ENCODE measurements around the gene TBCCD1. TPM values are rescaled to one million over a fixed set of nuclear protein-coding genes. Genes with fewer than 3 reads are reported as not detected.
A peak's percentile ranks its signal among the peaks of the same experiment; 100 is the strongest.

The TBCCD1 gene
- polyA plus RNA-seq, 1 donor from 2014 or later, result 13.4 TPM

GRCh38 chr3:186530415-186530814 lies 36.7 kb downstream of the TBCCD1 start:
- TF ChIP-seq MXI1 (conservative IDR thresholded peaks at IDR 0.05; ENCODE audit: poor library complexity, severe bottlenecking) (no peak), CTCF (IDR thresholded peaks at IDR 0.05; ENCODE audit: poor library complexity, severe bottlenecking) (no peak), EZH2 (IDR thresholded peaks at IDR 0.05; ENCODE audit: borderline replicate concordance, insufficient read depth, low read length, poor library complexity, severe bottlenecking) (no peak), RAD21 (conservative IDR thresholded peaks at IDR 0.05) (no peak), EP300 (conservative IDR thresholded peaks at IDR 0.05; ENCODE audit: poor library complexity, severe bottlenecking) (no peak), POLR2AphosphoS5 (IDR thresholded peaks at IDR 0.05) (no peak), SMC3 (conservative IDR thresholded peaks at IDR 0.05; ENCODE audit: poor library complexity) (no peak), TAF1 (IDR thresholded peaks at IDR 0.05; ENCODE audit: low read depth) (no peak)
- TF ChIP-seq, protein P1, sequence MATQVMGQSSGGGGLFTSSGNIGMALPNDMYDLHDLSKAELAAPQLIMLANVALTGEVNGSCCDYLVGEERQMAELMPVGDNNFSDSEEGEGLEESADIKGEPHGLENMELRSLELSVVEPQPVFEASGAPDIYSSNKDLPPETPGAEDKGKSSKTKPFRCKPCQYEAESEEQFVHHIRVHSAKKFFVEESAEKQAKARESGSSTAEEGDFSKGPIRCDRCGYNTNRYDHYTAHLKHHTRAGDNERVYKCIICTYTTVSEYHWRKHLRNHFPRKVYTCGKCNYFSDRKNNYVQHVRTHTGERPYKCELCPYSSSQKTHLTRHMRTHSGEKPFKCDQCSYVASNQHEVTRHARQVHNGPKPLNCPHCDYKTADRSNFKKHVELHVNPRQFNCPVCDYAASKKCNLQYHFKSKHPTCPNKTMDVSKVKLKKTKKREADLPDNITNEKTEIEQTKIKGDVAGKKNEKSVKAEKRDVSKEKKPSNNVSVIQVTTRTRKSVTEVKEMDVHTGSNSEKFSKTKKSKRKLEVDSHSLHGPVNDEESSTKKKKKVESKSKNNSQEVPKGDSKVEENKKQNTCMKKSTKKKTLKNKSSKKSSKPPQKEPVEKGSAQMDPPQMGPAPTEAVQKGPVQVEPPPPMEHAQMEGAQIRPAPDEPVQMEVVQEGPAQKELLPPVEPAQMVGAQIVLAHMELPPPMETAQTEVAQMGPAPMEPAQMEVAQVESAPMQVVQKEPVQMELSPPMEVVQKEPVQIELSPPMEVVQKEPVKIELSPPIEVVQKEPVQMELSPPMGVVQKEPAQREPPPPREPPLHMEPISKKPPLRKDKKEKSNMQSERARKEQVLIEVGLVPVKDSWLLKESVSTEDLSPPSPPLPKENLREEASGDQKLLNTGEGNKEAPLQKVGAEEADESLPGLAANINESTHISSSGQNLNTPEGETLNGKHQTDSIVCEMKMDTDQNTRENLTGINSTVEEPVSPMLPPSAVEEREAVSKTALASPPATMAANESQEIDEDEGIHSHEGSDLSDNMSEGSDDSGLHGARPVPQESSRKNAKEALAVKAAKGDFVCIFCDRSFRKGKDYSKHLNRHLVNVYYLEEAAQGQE (IDR thresholded peaks at IDR 0.05; ENCODE audit: borderline replicate concordance), result no peak
- Histone ChIP-seq H3K4me3 (ENCODE audit: low read length) (no peak overlapping the region), H3K4me2 (ENCODE audit: low read length) (no peak overlapping the region), H3K79me2 (replicated peaks; ENCODE audit: insufficient read depth, low read length) (no peaks in the 10 kb centered on the region), H3K9me3 (ENCODE audit: low read length) (no peaks in the 10 kb centered on the region), H3K27me3 (ENCODE audit: insufficient read depth, low read depth, low read length) (no peaks in the 10 kb centered on the region), H4K20me1 (ENCODE audit: insufficient read depth) (no peaks in the 10 kb centered on the region), H3K9me2 (ENCODE audit: insufficient read depth, low read length) (no peaks in the 10 kb centered on the region), H3F3A (ENCODE audit: insufficient read depth, low read length, poor library complexity, severe bottlenecking) (no peaks in the 10 kb centered on the region), H3K9ac (ENCODE audit: low read length) (no peak overlapping the region), H3K36me3 (ENCODE audit: insufficient read depth, low read length) (no peaks in the 10 kb centered on the region), H2AFZ (ENCODE audit: low read depth, low read length) (no peak overlapping the region), H3K27ac (ENCODE audit: low read length) (no peak overlapping the region)

DNA sequence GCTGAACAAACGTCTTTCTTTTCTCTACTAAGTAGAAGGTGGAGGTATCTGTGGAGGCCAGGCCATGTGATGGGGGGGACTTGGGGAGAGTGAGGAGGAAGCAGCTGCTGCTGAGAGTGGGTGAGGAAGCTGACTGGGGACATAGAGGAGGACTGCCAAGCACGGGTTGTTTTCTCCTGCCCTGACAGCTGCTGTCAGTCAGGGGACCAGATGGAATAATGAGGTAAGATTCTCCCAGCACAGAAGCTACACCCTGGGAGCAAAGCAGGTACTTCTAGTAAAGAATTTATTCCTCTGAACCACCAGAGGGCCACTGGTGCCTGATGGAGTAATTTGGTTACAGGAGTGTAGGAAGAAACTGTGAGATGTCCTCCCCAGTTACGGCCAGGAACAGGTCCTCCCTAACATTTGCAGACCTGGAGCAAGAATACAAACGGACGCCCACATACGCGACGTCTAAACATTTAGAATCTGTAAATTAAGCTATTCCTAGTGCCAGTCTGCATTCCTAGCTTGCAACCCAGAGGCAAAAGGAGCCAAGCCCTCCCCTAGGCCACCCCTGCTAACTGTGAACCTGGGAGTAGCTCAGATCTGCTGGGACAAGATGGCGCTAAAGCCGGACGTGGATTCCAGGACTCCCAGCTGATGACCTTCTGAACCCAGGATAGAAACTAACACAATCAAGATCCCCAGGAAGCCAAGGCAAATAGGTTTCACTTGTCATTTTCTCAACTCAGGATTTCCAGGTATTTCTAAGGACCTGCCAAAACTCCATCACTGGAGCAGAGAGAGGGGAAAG lies 37.7 kb downstream of the TBCCD1 start:
- Histone ChIP-seq H2AFZ (ENCODE audit: low read depth, low read length) (no peak overlapping the region), H3K9ac (ENCODE audit: low read length) (no peak overlapping the region), H3K9me2 (ENCODE audit: insufficient read depth, low read length) (no peaks in the 10 kb centered on the region), H3K4me3 (ENCODE audit: low read length) (no peak overlapping the region), H3K79me2 (replicated peaks; ENCODE audit: insufficient read depth, low read length) (no peaks in the 10 kb centered on the region), H3K9me3 (ENCODE audit: low read length) (no peaks in the 10 kb centered on the region), H3K27me3 (ENCODE audit: insufficient read depth, low read depth, low read length) (no peaks in the 10 kb centered on the region), H3K27ac (ENCODE audit: low read length) (no peak overlapping the region), H3F3A (ENCODE audit: insufficient read depth, low read length, poor library complexity, severe bottlenecking) (no peaks in the 10 kb centered on the region), H4K20me1 (ENCODE audit: insufficient read depth) (no peaks in the 10 kb centered on the region), H3K4me2 (ENCODE audit: low read length) (no peak overlapping the region), H3K36me3 (ENCODE audit: insufficient read depth, low read length) (no peaks in the 10 kb centered on the region)
- TF ChIP-seq TAF1 (IDR thresholded peaks at IDR 0.05; ENCODE audit: low read depth), result no peak
- peak; percentile 10 for TF ChIP-seq RAD21 (conservative IDR thresholded peaks at IDR 0.05)
- no peak for TF ChIP-seq EZH2 (IDR thresholded peaks at IDR 0.05; ENCODE audit: borderline replicate concordance, insufficient read depth, low read length, poor library complexity, severe bottlenecking)
- no peak for TF ChIP-seq POLR2AphosphoS5 (IDR thresholded peaks at IDR 0.05)
- TF ChIP-seq SMC3 (conservative IDR thresholded peaks at IDR 0.05; ENCODE audit: poor library complexity), result no peak
- TF ChIP-seq CTCF (IDR thresholded peaks at IDR 0.05; ENCODE audit: poor library complexity, severe bottlenecking), result peak; percentile 35
- TF ChIP-seq EP300 (conservative IDR thresholded peaks at IDR 0.05; ENCODE audit: poor library complexity, severe bottlenecking), result no peak
- TF ChIP-seq, protein P1 (IDR thresholded peaks at IDR 0.05; ENCODE audit: borderline replicate concordance), result no peak

Data from neural cell (in vitro differentiated cells).